ENCODE results near the gene NCKAP5. TPM values are rescaled to one million over a fixed set of nuclear protein-coding genes. Genes with fewer than 3 reads are reported as not detected.

NCKAP5 gene
- total RNA-seq, 1 donor from 2014 or later = 18.4 TPM

Small RNA genes within 50 kb of the gene (small RNA-seq; reads per million reads assigned to genes)
- gene AC016909.1 (ENCODE audit: low replicate concordance) = not detected
- not detected for gene RN7SKP154 (ENCODE audit: low replicate concordance)
- not detected for gene RNU6-579P (ENCODE audit: low replicate concordance)

Data from tongue (tissue), 2 donors.